Measurements from ENCODE around the gene GTPBP4. TPM values are rescaled to one million over a fixed set of nuclear protein-coding genes. Genes with fewer than 3 reads are reported as not detected.

Gene GTPBP4
- total RNA-seq, 1 experiment from 2014 or later = 142 TPM

GRCh38 chr10:1024103-1024502 lies 35.9 kb downstream of the GTPBP4 start:
- H3K4me3 Mint-ChIP-seq (ENCODE audit: unreplicated experiment) = no peak overlapping the region
- peaks cover 28% of the 10 kb centered on the region for H3K36me3 Mint-ChIP-seq (ENCODE audit: insufficient read depth, unreplicated experiment)
- no peaks in the 10 kb centered on the region for H3K9me3 Mint-ChIP-seq (ENCODE audit: unreplicated experiment)
- no peak overlapping the region for H3K27ac Mint-ChIP-seq (ENCODE audit: low read depth, unreplicated experiment)
- ChIA-PET CTCF (no interaction called here), POLR2A (no interaction called here)
- BruUV-seq (replicated peaks) = no TSS peak
- no peaks in the 10 kb centered on the region for H3K27me3 Mint-ChIP-seq (ENCODE audit: insufficient read depth, unreplicated experiment)
- TF ChIP-seq CTCF (IDR thresholded peaks at IDR 0.05; ENCODE audit: unreplicated experiment) = no peak
- DNase-seq (ENCODE audit: unreplicated experiment) = no peak
- no peaks in the 10 kb centered on the region for H3K4me1 Mint-ChIP-seq (ENCODE audit: insufficient read depth, unreplicated experiment)
- intact Hi-C loops (cut with micrococcal nuclease) = no loop called here

GRCh38 chr10:1025683-1026082 lies 37.4 kb downstream of the GTPBP4 start, which contains the start of gene IDI2:
Gene IDI2, minus strand, starts transcription at chr10:1025859. Its CDS starts 1,136 bp downstream, at chr10:1024723.
- no peak for TF ChIP-seq CTCF (IDR thresholded peaks at IDR 0.05; ENCODE audit: unreplicated experiment)
- POLR2A ChIA-PET = interaction anchor here (1.2 kb wide), 1 partner anchor 23 kb away, joined by 7 read pairs; the partner anchor contains the start of gene IDI1
- BruUV-seq (replicated peaks) = no TSS peak
- intact Hi-C loops (cut with micrococcal nuclease) = no loop called here
- H3K27ac Mint-ChIP-seq (ENCODE audit: low read depth, unreplicated experiment) = no peak within 1 kb of the TSS
- CTCF ChIA-PET = no interaction called here
- no peak for DNase-seq (ENCODE audit: unreplicated experiment)
- H3K27me3 Mint-ChIP-seq (ENCODE audit: insufficient read depth, unreplicated experiment) = no peaks in the 10 kb centered on the region
- H3K4me1 Mint-ChIP-seq (ENCODE audit: insufficient read depth, unreplicated experiment) = no peaks in the 10 kb centered on the region
- H3K9me3 Mint-ChIP-seq (ENCODE audit: unreplicated experiment) = no peaks in the 10 kb centered on the region
- H3K36me3 Mint-ChIP-seq (ENCODE audit: insufficient read depth, unreplicated experiment) = peaks cover 12% of the 10 kb centered on the region
- H3K4me3 Mint-ChIP-seq (ENCODE audit: unreplicated experiment) = no peak within 1 kb of the TSS

GRCh38 chr10:1026578-1026977 lies 38.3 kb downstream of the GTPBP4 start:
- H3K4me3 Mint-ChIP-seq (ENCODE audit: unreplicated experiment) = no peak overlapping the region
- H3K9me3 Mint-ChIP-seq (ENCODE audit: unreplicated experiment) = no peaks in the 10 kb centered on the region
- H3K27me3 Mint-ChIP-seq (ENCODE audit: insufficient read depth, unreplicated experiment) = no peaks in the 10 kb centered on the region
- H3K27ac Mint-ChIP-seq (ENCODE audit: low read depth, unreplicated experiment) = no peak overlapping the region
- H3K4me1 Mint-ChIP-seq (ENCODE audit: insufficient read depth, unreplicated experiment) = no peaks in the 10 kb centered on the region
- intact Hi-C loops (cut with micrococcal nuclease) = no loop called here
- TF ChIP-seq CTCF (IDR thresholded peaks at IDR 0.05; ENCODE audit: unreplicated experiment) = no peak
- CTCF ChIA-PET = no interaction called here
- DNase-seq (ENCODE audit: unreplicated experiment) = no peak
- POLR2A ChIA-PET = interaction anchor here (1.2 kb wide), 1 partner anchor 22 kb away, joined by 7 read pairs; the partner anchor contains the start of gene IDI1
- BruUV-seq (replicated peaks) = no TSS peak
- peaks cover 6% of the 10 kb centered on the region for H3K36me3 Mint-ChIP-seq (ENCODE audit: insufficient read depth, unreplicated experiment)

GRCh38 chr10:1029838-1030237 lies 41.6 kb downstream of the GTPBP4 start:
- BruUV-seq (replicated peaks) = no TSS peak
- Mint-ChIP-seq H3K36me3 (ENCODE audit: insufficient read depth, unreplicated experiment) (no peaks in the 10 kb centered on the region), H3K9me3 (ENCODE audit: unreplicated experiment) (no peaks in the 10 kb centered on the region), H3K4me3 (ENCODE audit: unreplicated experiment) (no peak overlapping the region), H3K4me1 (ENCODE audit: insufficient read depth, unreplicated experiment) (peaks cover 5% of the 10 kb centered on the region), H3K27ac (ENCODE audit: low read depth, unreplicated experiment) (no peak overlapping the region), H3K27me3 (ENCODE audit: insufficient read depth, unreplicated experiment) (no peaks in the 10 kb centered on the region)
- intact Hi-C loops (cut with micrococcal nuclease) = no loop called here
- ChIA-PET POLR2A (interaction anchor here (1.6 to 9.2 kb wide), 5 partner anchors 10 to 40 kb away, joined by 3 to 217 read pairs (median 5); partner anchors contain the start of genes IDI1 and WDR37), CTCF (interaction anchor here (0.6 kb wide), 2 partner anchors 46 to 483 kb away, joined by 3 read pairs; no protein-coding TSS in a partner anchor)
- no peak for DNase-seq (ENCODE audit: unreplicated experiment)
- no peak for TF ChIP-seq CTCF (IDR thresholded peaks at IDR 0.05; ENCODE audit: unreplicated experiment)
